Right renal cortex interstitium (tissue), 3 donors: ENCODE measurements around the gene TMEM225B. TPM values are rescaled to one million over a fixed set of nuclear protein-coding genes. Genes with fewer than 3 reads are reported as not detected.
"Not testable (repeated sequence)": the region's sequence is repeated elsewhere in the genome, so short reads cannot be mapped to it uniquely, and the experiment has no call there.

Experiments
- DNase-seq, 3 donors: peaks; one replicate each; pipeline ENCODE4 v3.0.0-alpha.2; 2013; ENCODE audit warnings: low read depth in 3 of 3, low spot score in 2 of 3
- polyA plus RNA-seq, 3 donors: library from polyadenylated mRNA; unstranded; fragments of 120-200 nt; gene quantifications; one replicate each; pipeline ENCODE4 v1.2.1, GENCODE V29; 2013; ENCODE audit not compliant: insufficient read length in 3 of 3

The TMEM225B gene
- polyA plus RNA-seq, 3 donors, result 2.5 to 3.0 (median 2.7) TPM

- no peak for DNase-seq
These were observed 54.6 kb downstream of the TMEM225B start for GRCh38 chr7:99652671-99653070.

- DNase-seq, result not testable (repeated sequence)
These were observed 55.2 kb downstream of the TMEM225B start for GRCh38 chr7:99653269-99653668.

- no peak for DNase-seq
These were observed 55.7 kb downstream of the TMEM225B start for GRCh38 chr7:99653754-99654153.

GRCh38 chr7:99654626-99655025 lies 56.6 kb downstream of the TMEM225B start:
- DNase-seq, result not testable (repeated sequence)

GRCh38 chr7:99657879-99658278 lies 59.8 kb downstream of the TMEM225B start:
- not testable (repeated sequence) for DNase-seq

Other genes starting within 250 kb of the TMEM225B start
- 10 to 100 TPM; 30.5 to 34.6 (median 32.2) TPM for gene ARPC1B, start 223.5 kb upstream of the TMEM225B start, polyA plus RNA-seq
- gene PDAP1, start 189.7 kb upstream of the TMEM225B start, polyA plus RNA-seq, result 100 to 1,000 TPM; 145 to 149 (median 148) TPM
- gene BUD31, start 189.3 kb upstream of the TMEM225B start, polyA plus RNA-seq, result 100 to 1,000 TPM; 104 to 109 (median 107) TPM
- 1 to 10 TPM; 3.6 to 4.6 (median 4.1) TPM for gene PTCD1, start 159.5 kb upstream of the TMEM225B start, polyA plus RNA-seq
- gene CPSF4, start 159.3 kb upstream of the TMEM225B start, polyA plus RNA-seq, result 10 to 100 TPM; 26.8 to 27.8 (median 26.9) TPM
- 100 to 1,000 TPM; 486 to 588 (median 491) TPM for gene ATP5MF, start 132.1 kb upstream of the TMEM225B start, polyA plus RNA-seq
- 10 to 100 TPM; 20.3 to 22.5 (median 21.5) TPM for gene ZNF789, start 125.4 kb upstream of the TMEM225B start, polyA plus RNA-seq
- gene ZNF394, start 98.0 kb upstream of the TMEM225B start, polyA plus RNA-seq, result 10 to 100 TPM; 13.7 to 14.6 (median 14.6) TPM
- 10 to 100 TPM; 15.3 to 17.0 (median 16.7) TPM for gene ZKSCAN5, start 93.6 kb upstream of the TMEM225B start, polyA plus RNA-seq
- gene FAM200A, start 46.2 kb upstream of the TMEM225B start, polyA plus RNA-seq, result 10 to 100 TPM; 16.6 to 16.8 (median 16.7) TPM
- gene ZNF655, start 39.6 kb upstream of the TMEM225B start, polyA plus RNA-seq, result 10 to 100 TPM; 65.9 to 77.8 (median 74.7) TPM
- gene ZSCAN25, start 18.7 kb downstream of the TMEM225B start, polyA plus RNA-seq, result 10 to 100 TPM; 16.3 to 21.4 (median 18.1) TPM
- 1 to 10 TPM in 2 of 3 donors, under 1 TPM in 1; 1.00 to 1.4 (median 1.0) TPM for gene CYP3A5, start 81.7 kb downstream of the TMEM225B start, polyA plus RNA-seq
- 1 to 10 TPM in 1 of 3 donors, under 1 TPM in 2; 0.46 to 1.1 (median 0.69) TPM for gene CYP3A7, start 136.9 kb downstream of the TMEM225B start, polyA plus RNA-seq
- gene CYP3A4, start 185.9 kb downstream of the TMEM225B start, polyA plus RNA-seq, result under 1 TPM; 0.06 to 0.22 (median 0.20) TPM
- under 1 TPM; 0.17 to 0.39 (median 0.32) TPM for gene CYP3A43, start 229.7 kb downstream of the TMEM225B start, polyA plus RNA-seq